PFSK-1 (cell line): ENCODE measurements around the gene CDH26.

Source experiments
- FOXP2 ChIP-seq: optimal IDR thresholded peaks from 2 replicates; pipeline ENCODE3; 2011; ENCODE audit warnings: borderline replicate concordance, control low read depth, inconsistent platforms; ENCODE audit not compliant: insufficient read depth; ENCODE audit errors: extremely low read length, extremely low read depth
- POLR2AphosphoS5 ChIP-seq: IDR thresholded peaks from 2 replicates; pipeline ENCODE4 v1.6.1; 2012; ENCODE audit warnings: low read depth, mild to moderate bottlenecking, control low read depth, low read length, moderate library complexity
- REST ChIP-seq, 2 experiments: IDR thresholded peaks; 2 replicates each; pipeline versions ENCODE4 v1.6.1 to v1.8.0; 2011 to 2012; ENCODE audit warnings: low read depth in 2 of 2, low read length in 2 of 2, control low read depth in 1 of 2, inconsistent platforms in 1 of 2, mild to moderate bottlenecking in 1 of 2, moderate library complexity in 1 of 2; ENCODE audit not compliant: insufficient read depth in 1 of 2
- SIN3A ChIP-seq: IDR thresholded peaks from 2 replicates; pipeline ENCODE4 v1.6.1; 2012; ENCODE audit warnings: mild to moderate bottlenecking, low read length, moderate library complexity, borderline replicate concordance; ENCODE audit not compliant: insufficient read depth
- TAF1 ChIP-seq: IDR thresholded peaks from 2 replicates; pipeline ENCODE4 v1.6.1; 2012; ENCODE audit warnings: low read length, control low read depth, borderline replicate concordance; ENCODE audit not compliant: insufficient read depth

CDH26 gene

GRCh38 chr20:59948828-59949720 is 9.1 kb upstream of the CDH26 start:
- TF ChIP-seq POLR2AphosphoS5 (no peak), SIN3A (no peak), TAF1 (no peak), REST (IDR thresholded peaks at IDR 0.05; ENCODE audit: insufficient read depth in 1 of 2, low read depth in 2 of 2, low read length in 2 of 2) (no peak), FOXP2 (no peak)

- no peak for TF ChIP-seq REST (IDR thresholded peaks at IDR 0.05; ENCODE audit: insufficient read depth in 1 of 2, low read depth in 2 of 2, low read length in 2 of 2)
- TF ChIP-seq FOXP2: no peak
- TF ChIP-seq TAF1: no peak
- TF ChIP-seq SIN3A: no peak
- TF ChIP-seq POLR2AphosphoS5: no peak
Measured at GRCh38 chr20:59949911-59950310, 8.3 kb upstream of the CDH26 start.

GRCh38 chr20:59954718-59955117 is 3.5 kb upstream of the CDH26 start:
- TF ChIP-seq FOXP2 (no peak), REST (IDR thresholded peaks at IDR 0.05; ENCODE audit: insufficient read depth in 1 of 2, low read depth in 2 of 2, low read length in 2 of 2) (no peak), POLR2AphosphoS5 (no peak), TAF1 (no peak), SIN3A (no peak)

GRCh38 chr20:59955131-59955796 is 3.0 kb upstream of the CDH26 start:
- TF ChIP-seq POLR2AphosphoS5 (no peak), REST (IDR thresholded peaks at IDR 0.05; ENCODE audit: insufficient read depth in 1 of 2, low read depth in 2 of 2, low read length in 2 of 2) (no peak), FOXP2 (no peak), SIN3A (no peak), TAF1 (no peak)
